Upper lobe of left lung (tissue), 6 donors: ENCODE data around the gene FTSJ1. TPM values are rescaled to one million over a fixed set of nuclear protein-coding genes. Genes with fewer than 3 reads are reported as not detected.

ENCODE experiments used
- ATAC-seq, 2 donors: fragments of 200-7000 bp; cut with Tn5 transposase; one replicate each; pipeline ENCODE4 v1.9.1; 2022; ENCODE audit warnings: mild to moderate bottlenecking in 2 of 2, moderate library complexity in 2 of 2; ENCODE audit not compliant: low FRiP score in 2 of 2
- DNase-seq, 2 donors: peaks; one replicate each; pipeline ENCODE4 v3.0.0-alpha.2; 2019 to 2020
- H3K27ac ChIP-seq, 4 donors: fragments of 200-600 bp; sonication (generic); one replicate each; pipeline ENCODE4 v1.5.1; 2016 to 2019
- H3K27me3 ChIP-seq, 4 donors: fragments of 200-600 bp; sonication (generic); one replicate each; pipeline ENCODE4 v1.5.1; 2017 to 2019
- H3K36me3 ChIP-seq, 4 donors: fragments of 200-600 bp; sonication (generic); one replicate each; pipeline ENCODE4 v1.5.1; 2016 to 2019
- H3K4me1 ChIP-seq, 4 donors: fragments of 200-600 bp; sonication (generic); one replicate each; pipeline ENCODE4 v1.5.1; 2018 to 2019
- H3K4me3 ChIP-seq, 4 donors: fragments of 200-600 bp; sonication (generic); one replicate each; pipeline ENCODE4 v1.5.1; 2017 to 2019; ENCODE audit warnings: mild to moderate bottlenecking in 2 of 4, moderate library complexity in 1 of 4
- H3K9me3 ChIP-seq, 4 donors: fragments of 200-600 bp; sonication (generic); one replicate each; pipeline ENCODE4 v1.5.1; 2018 to 2019
- CTCF ChIP-seq, 6 experiments: fragments of 450-650 bp in 4 of 6; fragments of 200-600 bp in 2 of 6; sonication (generic) in 2 of 6; IDR thresholded peaks; one replicate each; pipeline ENCODE4 v1.5.1; 2016 to 2019; ENCODE audit warnings: antibody characterized with exemption in 6 of 6
- EP300 ChIP-seq, 4 donors: sonication (generic); formaldehyde crosslinking; IDR thresholded peaks; one replicate each; pipeline ENCODE4 v1.5.1; 2017; ENCODE audit warnings: antibody characterized with exemption in 4 of 4, control low read depth in 2 of 4
- POLR2A ChIP-seq, 4 donors: fragments of 450-650 bp; IDR thresholded peaks; one replicate each; pipeline ENCODE4 v1.5.1; 2016 to 2017; ENCODE audit warnings: antibody characterized with exemption in 4 of 4, mild to moderate bottlenecking in 2 of 4
- POLR2AphosphoS5 ChIP-seq, 2 donors: sonication (generic); formaldehyde crosslinking; IDR thresholded peaks; one replicate each; pipeline ENCODE4 v1.5.1; 2017; ENCODE audit warnings: antibody characterized with exemption in 2 of 2
- WGBS, 2 donors: methylation state at CpG; one replicate each; pipeline ENCODE4 v1.1.5; 2017 to 2018; 5-methylcytosine and 5-hydroxymethylcytosine counted together
- total RNA-seq, 6 donors: library from RNA; depleted of rRNA in 4 of 6; stranded (reverse); fragments of >200 nt in 4 of 6; gene quantifications; one replicate each; pipeline versions ENCODE4 v1.1.0 to v1.2.1, GENCODE V29; 2016 to 2021
- donor health status: DM: no; HTN: no; CAD: no; lungs with moderate emphysema.
- donor health status: DM: no; HTN: yes; CAD: no; lungs with severe emphysema.

The FTSJ1 gene
- total RNA-seq, 6 donors from 2014 or later = 25.2 to 49.1 (median 42.8) TPM

GRCh38 chrX:48512371-48512935, 36.5 kb downstream of the FTSJ1 start:
- no peak overlapping the region for H3K27ac ChIP-seq
- no peak for ATAC-seq

GRCh38 chrX:48513670-48514069, 37.7 kb downstream of the FTSJ1 start:
- 85% methylated on average over 4 of the region's 4 CpGs; no CpG with 5 or more reads in 1 of the 2 donors for WGBS, 2 donors
- H3K4me1 ChIP-seq = peaks cover 0 to 2% (median 0%) of the 10 kb centered on the region in 4 donors

More at GRCh38 chrX:48512371-48512935, 36.5 kb downstream of the FTSJ1 start:
- WGBS, 2 donors = 85 to 90% methylated on average over 9 to 17 of the region's 20 CpGs
- Histone ChIP-seq H3K36me3 (peaks cover 0 to 9% (median 3%) of the 10 kb centered on the region in 4 donors), H3K4me3 (no peak overlapping the region), H3K27me3 (no peaks in the 10 kb centered on the region), H3K4me1 (peaks cover 0 to 5% (median 0%) of the 10 kb centered on the region in 4 donors), H3K9me3 (peaks cover 0 to 5% (median 0%) of the 10 kb centered on the region in 4 donors)
- no peak for DNase-seq
- TF ChIP-seq CTCF (IDR thresholded peaks at IDR 0.05) = no peak
- no peak for TF ChIP-seq EP300 (IDR thresholded peaks at IDR 0.05)
- no peak for TF ChIP-seq POLR2A (IDR thresholded peaks at IDR 0.05)
- no peak for TF ChIP-seq POLR2AphosphoS5 (IDR thresholded peaks at IDR 0.05)

GRCh38 chrX:48514126-48514806, 38.3 kb downstream of the FTSJ1 start:
- no peak for TF ChIP-seq EP300 (IDR thresholded peaks at IDR 0.05)
- no peak for TF ChIP-seq POLR2AphosphoS5 (IDR thresholded peaks at IDR 0.05)
- TF ChIP-seq CTCF (IDR thresholded peaks at IDR 0.05) = no peak
- no peak for TF ChIP-seq POLR2A (IDR thresholded peaks at IDR 0.05)
- Histone ChIP-seq H3K36me3 (peaks cover 0 to 9% (median 3%) of the 10 kb centered on the region in 4 donors), H3K27ac (no peak overlapping the region), H3K4me3 (no peak overlapping the region), H3K9me3 (no peaks in the 10 kb centered on the region), H3K4me1 (peaks cover 0 to 2% (median 0%) of the 10 kb centered on the region in 4 donors), H3K27me3 (no peaks in the 10 kb centered on the region)
- ATAC-seq (no peak), DNase-seq (no peak)
- WGBS, 2 donors = 77 to 95% methylated on average over 5 to 15 of the region's 16 CpGs

More at GRCh38 chrX:48513670-48514069, 37.7 kb downstream of the FTSJ1 start:
- TF ChIP-seq EP300 (IDR thresholded peaks at IDR 0.05) (no peak), CTCF (IDR thresholded peaks at IDR 0.05) (no peak), POLR2A (IDR thresholded peaks at IDR 0.05) (no peak), POLR2AphosphoS5 (IDR thresholded peaks at IDR 0.05) (no peak)
- DNase-seq (no peak), ATAC-seq (no peak)
- peaks cover 0 to 9% (median 3%) of the 10 kb centered on the region in 4 donors for H3K36me3 ChIP-seq
- H3K27me3 ChIP-seq = no peaks in the 10 kb centered on the region
- no peak overlapping the region for H3K4me3 ChIP-seq
- H3K27ac ChIP-seq = no peak overlapping the region
- H3K9me3 ChIP-seq = peaks cover 0 to 3% (median 0%) of the 10 kb centered on the region in 4 donors

- Histone ChIP-seq H3K9me3 (no peaks in the 10 kb centered on the region), H3K36me3 (peaks cover 0 to 9% (median 3%) of the 10 kb centered on the region in 4 donors), H3K27ac (no peak overlapping the region), H3K27me3 (no peaks in the 10 kb centered on the region), H3K4me3 (no peak overlapping the region), H3K4me1 (no peaks in the 10 kb centered on the region)
- DNase-seq = no peak
- WGBS, 2 donors = 90 to 92% methylated on average over 5 to 9 of the region's 9 CpGs
- ATAC-seq = no peak
- no peak for TF ChIP-seq POLR2A (IDR thresholded peaks at IDR 0.05)
- TF ChIP-seq CTCF (IDR thresholded peaks at IDR 0.05) = no peak
- no peak for TF ChIP-seq EP300 (IDR thresholded peaks at IDR 0.05)
- no peak for TF ChIP-seq POLR2AphosphoS5 (IDR thresholded peaks at IDR 0.05)
Observed at GRCh38 chrX:48514868-48515460, 39.0 kb downstream of the FTSJ1 start.
